ENCODE results near the gene GLIS1.

GLIS1 gene

GRCh38 chr1:53618500-53619366, 120.2 kb downstream of the GLIS1 start:
- DNase-seq (ENCODE audit: low read depth in 1 of 2, low spot score in 1 of 2), result no peak

DNA sequence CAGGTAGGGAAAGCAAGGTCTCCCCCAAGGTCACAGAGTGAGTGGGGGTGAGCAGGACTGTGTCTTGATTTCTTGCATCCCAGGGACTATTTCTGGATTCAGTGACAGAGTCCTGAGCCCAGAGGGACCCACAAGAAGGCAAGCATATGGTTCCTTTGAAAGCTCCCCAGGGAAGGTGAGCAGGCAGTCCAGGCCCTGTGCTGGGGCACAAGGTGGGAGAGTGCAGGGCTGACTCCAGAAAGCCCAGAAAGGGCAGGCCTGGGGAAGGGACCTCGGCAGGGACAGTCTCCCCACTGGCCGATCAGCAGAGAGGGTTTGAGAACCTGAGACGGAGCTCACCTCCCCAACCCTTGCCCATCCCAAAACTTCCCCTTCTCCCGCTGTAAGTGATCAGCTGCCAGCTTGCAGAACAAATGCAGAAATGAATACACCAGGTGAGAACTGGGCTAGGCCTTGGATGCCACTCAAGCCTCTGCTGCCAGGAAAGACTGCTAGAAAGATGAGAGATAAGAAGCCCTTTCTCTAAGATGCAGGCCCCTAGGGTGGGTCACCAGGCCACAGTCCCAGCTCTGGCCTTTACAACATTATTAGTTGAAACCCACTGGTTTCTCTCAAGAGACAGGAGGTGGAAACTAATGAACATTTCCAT, 121.0 kb downstream of the GLIS1 start:
- DNase-seq (ENCODE audit: low read depth in 1 of 2, low spot score in 1 of 2), result no peak

DNA sequence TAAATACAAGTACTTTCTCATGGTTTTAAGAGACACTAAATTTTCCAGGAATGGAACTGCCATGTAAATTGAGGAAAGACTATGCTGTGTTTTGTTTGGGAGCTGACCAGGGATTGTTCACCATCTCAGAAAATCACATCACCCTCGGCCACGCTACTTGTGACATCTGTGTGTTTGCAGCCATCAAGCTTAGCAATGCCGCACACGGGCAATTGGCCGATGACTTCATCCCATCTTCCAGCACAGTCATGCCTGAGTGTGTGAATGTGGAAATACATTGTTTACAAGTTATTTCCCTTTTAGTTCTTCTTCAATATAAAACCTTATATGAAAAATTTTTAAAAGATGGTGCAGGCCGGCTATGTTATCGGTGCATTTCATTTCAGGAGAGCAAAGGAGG, 121.6 kb downstream of the GLIS1 start:
- DNase-seq (ENCODE audit: low read depth in 1 of 2, low spot score in 1 of 2), result no peak

DNA sequence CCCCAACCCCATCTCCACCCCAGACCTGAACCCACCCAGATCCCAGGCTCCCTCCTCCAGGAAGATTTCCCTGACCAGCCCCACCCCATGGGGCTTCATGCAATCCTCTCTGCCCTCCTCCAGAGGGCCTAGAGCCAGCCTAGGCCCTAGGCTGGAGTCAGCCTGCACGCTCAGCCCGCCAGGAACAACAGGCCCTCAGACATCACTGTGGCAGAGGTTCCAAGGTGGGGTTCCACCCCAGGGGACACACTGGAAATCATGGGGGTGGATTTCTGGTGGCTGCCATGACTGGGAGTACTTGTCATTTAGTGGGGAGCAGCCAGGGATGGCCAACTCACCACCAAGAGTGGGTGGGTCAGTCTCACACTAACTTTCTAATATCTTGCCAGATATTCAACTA, 122.0 kb downstream of the GLIS1 start:
- DNase-seq (ENCODE audit: low read depth in 1 of 2, low spot score in 1 of 2), result no peak

DNA sequence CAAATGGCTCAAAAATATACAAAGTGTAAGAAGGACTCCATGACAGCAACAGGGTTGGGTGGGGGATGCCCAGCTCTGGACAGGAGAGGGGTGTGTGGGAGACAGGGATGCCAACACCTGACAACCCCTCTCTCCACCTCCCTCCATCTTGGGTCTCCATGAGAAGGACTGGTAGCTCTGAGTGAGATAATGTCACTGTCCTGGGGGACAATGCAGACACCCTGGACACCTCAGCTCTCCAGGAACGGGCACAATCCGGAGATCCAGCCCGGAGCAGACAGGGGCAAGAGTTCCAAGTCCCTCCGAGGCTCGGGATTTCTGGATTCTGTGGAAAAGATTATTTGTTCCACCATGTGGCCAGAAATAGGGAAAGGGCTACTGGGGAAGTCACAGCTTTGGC, 122.5 kb downstream of the GLIS1 start:
- DNase-seq (ENCODE audit: low read depth in 1 of 2, low spot score in 1 of 2), result no peak

DNA sequence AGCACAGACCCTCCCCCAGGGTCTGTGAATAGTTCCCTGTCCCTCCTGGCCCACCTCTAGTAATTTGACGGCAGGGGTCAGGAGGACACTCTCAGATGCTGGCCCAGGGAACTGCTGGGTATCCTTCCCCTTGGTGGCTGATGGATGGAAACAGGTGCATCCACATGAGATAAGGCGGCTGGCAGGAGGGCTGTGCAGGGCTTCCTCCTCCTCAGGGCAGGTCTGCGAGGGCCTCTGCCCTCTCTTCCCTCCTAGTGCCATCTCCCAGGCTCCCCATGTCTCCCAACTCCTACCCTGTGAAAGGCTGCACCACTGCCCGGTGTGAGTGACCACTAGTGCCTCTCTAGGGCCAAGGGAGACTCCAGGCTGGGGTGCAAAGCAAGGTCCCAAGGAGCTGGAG, 123.9 kb downstream of the GLIS1 start:
- DNase-seq (ENCODE audit: low read depth in 1 of 2, low spot score in 1 of 2), result no peak

GRCh38 chr1:53614231-53615021, 124.5 kb downstream of the GLIS1 start:
- DNase-seq (ENCODE audit: low read depth in 1 of 2, low spot score in 1 of 2), result no peak

DNA sequence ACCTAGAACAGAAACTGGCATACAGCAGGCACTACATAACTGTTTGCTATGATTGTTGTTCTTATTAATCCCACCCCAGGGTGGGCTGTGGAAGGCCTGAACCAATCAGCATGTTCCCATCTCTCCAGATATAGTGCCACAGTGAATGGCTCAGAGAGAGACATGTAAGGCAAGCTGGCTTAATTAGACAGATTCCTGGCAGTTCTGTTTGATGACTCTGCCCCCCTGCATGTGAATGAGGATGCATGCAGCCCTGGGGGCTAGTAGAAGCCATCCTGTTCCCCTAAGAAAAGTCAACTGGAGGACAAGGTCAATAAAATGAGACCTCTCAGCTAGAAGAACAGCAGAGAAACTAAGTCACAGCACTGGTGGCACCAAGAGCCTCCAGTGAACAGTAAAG, 130.3 kb downstream of the GLIS1 start:
- DNase-seq (ENCODE audit: low read depth in 1 of 2, low spot score in 1 of 2), result no peak

GRCh38 chr1:53608071-53608470, 130.9 kb downstream of the GLIS1 start:
- no peak for DNase-seq (ENCODE audit: low read depth in 1 of 2, low spot score in 1 of 2)

GRCh38 chr1:53606651-53607051, 132.3 kb downstream of the GLIS1 start:
- DNase-seq (ENCODE audit: low read depth in 1 of 2, low spot score in 1 of 2), result no peak

DNA sequence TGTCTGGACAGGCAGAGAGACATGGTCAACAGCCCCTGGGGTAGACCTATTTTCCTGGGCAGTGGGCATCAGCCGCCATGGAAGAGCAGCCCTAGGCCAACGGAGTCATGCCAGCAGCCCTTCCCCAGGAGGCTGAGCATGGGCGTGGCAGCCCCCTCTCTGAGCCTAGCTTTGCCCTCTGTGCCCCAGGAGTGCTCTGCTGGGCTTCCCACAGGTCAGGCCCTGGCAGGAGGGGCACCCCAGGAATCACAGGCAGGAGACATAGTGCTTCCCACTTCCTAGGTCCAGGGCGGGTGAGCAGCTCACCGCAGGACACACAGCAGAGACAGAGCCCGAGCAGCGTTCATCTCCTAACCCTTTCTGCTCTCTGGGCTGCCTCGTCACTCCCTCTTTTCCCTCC, 132.8 kb downstream of the GLIS1 start:
- DNase-seq (ENCODE audit: low read depth in 1 of 2, low spot score in 1 of 2), result no peak

- no peak for DNase-seq (ENCODE audit: low read depth in 1 of 2, low spot score in 1 of 2)
Observed at GRCh38 chr1:53605181-53605580, 133.8 kb downstream of the GLIS1 start.

DNA sequence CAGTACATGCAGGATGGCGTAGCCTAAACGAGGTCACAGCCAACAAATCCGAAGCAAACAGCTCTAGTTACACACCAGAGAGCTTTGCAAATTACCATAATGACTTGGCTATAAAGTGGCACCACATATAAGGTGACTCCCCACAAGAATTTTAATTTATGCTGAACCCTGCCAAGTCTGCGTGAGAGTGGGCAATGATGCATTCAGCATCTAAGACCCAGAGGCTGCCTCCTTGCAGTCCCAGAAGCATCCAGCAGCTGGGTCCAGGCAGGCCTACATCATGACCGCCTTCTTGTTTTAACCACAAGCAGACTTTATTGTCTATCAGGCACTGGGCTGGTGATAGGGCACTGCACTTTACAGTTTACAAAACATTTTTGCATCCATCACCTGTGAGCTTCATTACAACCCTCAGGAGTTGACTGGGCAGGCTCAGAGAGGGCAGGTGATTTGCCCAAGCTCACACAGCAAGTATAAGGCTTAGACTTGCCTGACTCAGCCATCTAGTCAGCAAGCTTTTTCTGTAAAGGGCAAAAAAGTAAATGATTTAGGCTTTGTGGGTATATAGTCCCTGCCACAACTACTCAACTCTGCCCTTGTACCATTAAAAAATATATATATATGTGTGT, 134.6 kb downstream of the GLIS1 start:
- no peak for DNase-seq (ENCODE audit: low read depth in 1 of 2, low spot score in 1 of 2)

- DNase-seq (ENCODE audit: low read depth in 1 of 2, low spot score in 1 of 2), result no peak
Observed at GRCh38 chr1:53603431-53603830, 135.5 kb downstream of the GLIS1 start.

- DNase-seq (ENCODE audit: low read depth in 1 of 2, low spot score in 1 of 2), result no peak
Observed at GRCh38 chr1:53601867-53602775, 136.8 kb downstream of the GLIS1 start.

- no peak for DNase-seq (ENCODE audit: low read depth in 1 of 2, low spot score in 1 of 2)
Observed at GRCh38 chr1:53601031-53601745, 137.8 kb downstream of the GLIS1 start.

DNA sequence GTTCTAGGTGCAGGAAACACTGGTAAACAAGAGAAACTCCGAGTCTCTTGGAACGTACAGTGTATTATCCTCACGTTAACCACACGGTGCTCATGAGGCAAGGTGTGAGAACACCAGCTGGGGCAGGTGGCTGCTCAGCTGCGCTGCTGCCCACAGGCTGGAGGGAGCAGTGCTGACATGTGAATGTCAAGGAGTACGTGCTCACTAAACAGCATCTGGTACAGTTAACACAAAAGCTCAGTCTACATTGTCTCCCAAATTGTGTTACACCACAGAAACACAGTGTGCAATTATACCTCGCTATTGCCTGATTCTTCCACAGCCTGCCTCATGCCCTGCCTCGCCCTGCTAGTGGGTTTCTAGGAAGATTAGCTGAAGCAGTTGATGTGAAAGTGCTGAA, 138.4 kb downstream of the GLIS1 start:
- DNase-seq (ENCODE audit: low read depth in 1 of 2, low spot score in 1 of 2), result no peak

DNA sequence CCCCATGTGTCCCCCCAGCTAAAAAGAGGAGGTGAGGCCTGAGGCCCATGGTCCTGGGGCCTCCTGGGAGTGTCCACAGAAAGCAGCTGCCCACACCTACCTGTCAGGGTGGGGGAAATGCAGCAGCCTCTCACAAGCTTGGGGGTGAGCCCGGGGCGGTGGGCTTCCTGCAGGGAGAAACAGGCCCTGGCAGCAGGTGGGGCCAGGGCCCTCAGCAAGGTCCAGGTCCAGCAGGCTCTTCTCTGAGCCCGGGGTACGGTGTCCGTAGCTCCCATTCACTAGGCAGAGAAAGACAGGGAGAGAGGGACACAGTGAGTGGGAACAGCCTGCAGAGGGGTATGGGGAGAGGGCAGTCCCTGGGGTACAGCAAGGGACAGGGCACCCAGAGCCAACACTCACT, 139.0 kb downstream of the GLIS1 start:
- DNase-seq (ENCODE audit: low read depth in 1 of 2, low spot score in 1 of 2), result no peak

DNA sequence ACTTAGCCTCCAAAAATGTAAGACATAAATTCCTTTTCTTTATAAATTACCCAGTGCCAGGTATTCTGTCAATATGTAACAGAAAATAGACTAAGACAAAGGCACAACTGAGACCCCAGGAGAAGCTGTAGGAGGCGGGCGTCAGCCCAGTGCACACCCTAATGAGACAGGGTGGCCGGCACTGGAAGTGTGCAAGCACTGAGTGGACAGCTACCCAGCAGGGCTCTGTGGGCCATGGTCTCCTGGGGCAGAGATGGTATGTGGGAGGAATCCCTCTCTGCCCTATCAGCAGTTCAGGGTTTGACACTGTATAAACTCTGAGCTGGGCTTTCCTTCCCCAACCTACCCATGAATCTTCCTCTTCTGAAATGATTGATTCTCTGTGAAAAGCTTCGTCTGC, 139.5 kb downstream of the GLIS1 start:
- no peak for DNase-seq (ENCODE audit: low read depth in 1 of 2, low spot score in 1 of 2)

- DNase-seq (ENCODE audit: low read depth in 1 of 2, low spot score in 1 of 2), result no peak
Observed at GRCh38 chr1:53598966-53599365, 140.0 kb downstream of the GLIS1 start.

Data from stimulated activated CD4-positive, alpha-beta T cell treated with anti-CD3 and anti-CD28 coated beads, Interleukin-15, amount 100 ng/mL, for 1 hour (primary cell).